Body of pancreas (tissue), 4 donors: ENCODE data around the gene ADGRB2. TPM values are rescaled to one million over a fixed set of nuclear protein-coding genes. Genes with fewer than 3 reads are reported as not detected.

Source experiments
- ATAC-seq: fragments of 150-250 bp; one replicate; pipeline ENCODE4 v1.9.1; 2016
- DNase-seq, 4 donors: peaks; one replicate each; pipeline ENCODE4 v3.0.0-alpha.2; 2019
- H3K27ac ChIP-seq, 4 donors: fragments of 200-600 bp; sonication (generic); 1 replicate in 3 of 4; 2 replicates in 1 of 4; pipeline versions ENCODE4 v1.5.1 to v1.6.1; 2016 to 2019; ENCODE audit warnings: mild to moderate bottlenecking in 1 of 4, mixed read lengths in 1 of 4, moderate library complexity in 1 of 4
- H3K27me3 ChIP-seq, 2 donors: fragments of 200-600 bp; sonication (generic); one replicate each; pipeline ENCODE4 v1.6.0; 2016; ENCODE audit warnings: mild to moderate bottlenecking in 1 of 2
- H3K36me3 ChIP-seq, 2 donors: fragments of 200-600 bp; sonication (generic); replicated peaks in 1 of 2; 2 replicates each; pipeline ENCODE4 v1.5.1; 2016; ENCODE audit warnings: low read depth in 2 of 2; ENCODE audit not compliant: insufficient read depth in 1 of 2
- H3K4me1 ChIP-seq: fragments of 200-600 bp; sonication (generic); one replicate; pipeline ENCODE4 v1.6.0; 2016
- H3K4me3 ChIP-seq, 2 donors: fragments of 200-600 bp; sonication (generic); 1 replicate in 1 of 2; 2 replicates in 1 of 2; pipeline ENCODE4 v1.5.1; 2016 to 2019
- H3K9me3 ChIP-seq, 3 donors: fragments of 200-600 bp; sonication (generic); 1 replicate in 2 of 3; 2 replicates in 1 of 3; pipeline ENCODE4 v1.5.1; 2016
- POLR2A ChIP-seq, 3 donors: fragments of 450-650 bp; IDR thresholded peaks; one replicate each; pipeline ENCODE4 v1.6.1; 2016; ENCODE audit warnings: antibody characterized with exemption in 3 of 3, mild to moderate bottlenecking in 2 of 3
- WGBS, 2 donors: methylation state at CpG; one replicate each; pipeline ENCODE4 v1.1.5; 2017; 5-methylcytosine and 5-hydroxymethylcytosine counted together
- intact Hi-C: fragments of 100-400 bp; cut with DNase I; formaldehyde crosslinking; loops from one replicate; pipeline ENCODE4 v1.15.1; 2023
- total RNA-seq, 2 donors: library from RNA; depleted of rRNA; stranded (reverse); fragments of >200 nt; gene quantifications; one replicate each; pipeline ENCODE4 v1.1.0, GENCODE V29; 2016
- TF ChIP-seq, protein P1 (sequence below), 7 experiments: fragments of 450-650 bp in 4 of 7; fragments of 200-600 bp in 3 of 7; sonication (generic) in 3 of 7; IDR thresholded peaks; one replicate each; pipeline ENCODE4 v1.5.1; 2016 to 2019; ENCODE audit warnings: antibody characterized with exemption in 7 of 7

ADGRB2 gene
- total RNA-seq, 2 donors from 2014 or later: 0.26 to 3.0 TPM

DNA sequence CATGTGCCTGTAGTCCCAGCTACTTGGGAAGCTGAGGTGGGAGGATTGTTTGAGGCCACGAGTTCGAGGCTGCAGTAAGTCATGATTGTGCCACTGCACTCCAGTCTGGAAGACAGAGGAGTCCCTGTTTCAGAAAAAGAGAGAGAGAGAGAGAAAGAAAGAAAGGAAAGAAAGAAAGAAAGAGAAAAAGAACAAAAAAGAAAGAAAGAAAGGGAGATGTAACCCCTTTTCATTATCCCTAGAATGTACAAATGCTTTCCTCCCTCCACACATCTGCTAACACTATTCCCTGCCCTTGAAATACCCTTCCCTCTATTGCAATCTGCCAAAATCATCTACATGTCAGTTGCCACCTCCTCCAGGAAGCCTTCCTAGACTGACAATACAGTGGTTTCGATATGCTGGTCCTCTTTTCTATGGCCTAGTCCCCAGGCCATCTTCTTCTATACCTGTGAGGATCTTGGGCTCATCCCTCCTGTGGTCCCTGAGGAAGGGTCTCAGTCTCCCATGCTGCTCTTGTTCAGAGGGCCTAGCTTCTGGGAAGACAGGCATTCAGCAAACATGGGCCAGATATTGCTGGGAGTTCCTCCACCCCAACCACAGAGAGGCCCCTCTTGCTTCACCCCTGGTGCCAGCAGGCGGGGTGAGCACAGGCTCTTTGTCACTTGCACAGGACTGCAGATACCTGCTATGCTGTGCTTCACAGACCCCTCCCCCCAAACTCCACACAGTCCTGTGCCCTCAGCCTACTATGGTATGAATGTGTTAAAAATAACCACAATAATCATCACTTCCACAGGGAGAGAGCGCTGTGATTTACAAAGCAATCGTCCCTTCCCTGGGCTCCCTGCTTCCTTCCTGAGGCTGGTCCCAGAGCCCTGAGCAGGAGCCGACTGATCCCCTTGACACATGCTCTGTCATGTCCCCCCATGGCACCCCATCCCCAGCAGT is 14.1 kb downstream of the ADGRB2 start:
- ATAC-seq (no peak), DNase-seq (no peak)
- Histone ChIP-seq H3K27me3 (no peaks in the 10 kb centered on the region), H3K27ac (no peak overlapping the region), H3K4me1 (peaks cover 11% of the 10 kb centered on the region), H3K9me3 (no peaks in the 10 kb centered on the region), H3K4me3 (no peak overlapping the region), H3K36me3 (no peaks in the 10 kb centered on the region)
- WGBS, 2 donors: 78 to 81% methylated on average over 7 of the region's 7 CpGs
- intact Hi-C loops: no loop called here
- TF ChIP-seq, protein P1, sequence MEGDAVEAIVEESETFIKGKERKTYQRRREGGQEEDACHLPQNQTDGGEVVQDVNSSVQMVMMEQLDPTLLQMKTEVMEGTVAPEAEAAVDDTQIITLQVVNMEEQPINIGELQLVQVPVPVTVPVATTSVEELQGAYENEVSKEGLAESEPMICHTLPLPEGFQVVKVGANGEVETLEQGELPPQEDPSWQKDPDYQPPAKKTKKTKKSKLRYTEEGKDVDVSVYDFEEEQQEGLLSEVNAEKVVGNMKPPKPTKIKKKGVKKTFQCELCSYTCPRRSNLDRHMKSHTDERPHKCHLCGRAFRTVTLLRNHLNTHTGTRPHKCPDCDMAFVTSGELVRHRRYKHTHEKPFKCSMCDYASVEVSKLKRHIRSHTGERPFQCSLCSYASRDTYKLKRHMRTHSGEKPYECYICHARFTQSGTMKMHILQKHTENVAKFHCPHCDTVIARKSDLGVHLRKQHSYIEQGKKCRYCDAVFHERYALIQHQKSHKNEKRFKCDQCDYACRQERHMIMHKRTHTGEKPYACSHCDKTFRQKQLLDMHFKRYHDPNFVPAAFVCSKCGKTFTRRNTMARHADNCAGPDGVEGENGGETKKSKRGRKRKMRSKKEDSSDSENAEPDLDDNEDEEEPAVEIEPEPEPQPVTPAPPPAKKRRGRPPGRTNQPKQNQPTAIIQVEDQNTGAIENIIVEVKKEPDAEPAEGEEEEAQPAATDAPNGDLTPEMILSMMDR (IDR thresholded peaks at IDR 0.05): no peak
- no peak for TF ChIP-seq POLR2A (IDR thresholded peaks at IDR 0.05)

DNA sequence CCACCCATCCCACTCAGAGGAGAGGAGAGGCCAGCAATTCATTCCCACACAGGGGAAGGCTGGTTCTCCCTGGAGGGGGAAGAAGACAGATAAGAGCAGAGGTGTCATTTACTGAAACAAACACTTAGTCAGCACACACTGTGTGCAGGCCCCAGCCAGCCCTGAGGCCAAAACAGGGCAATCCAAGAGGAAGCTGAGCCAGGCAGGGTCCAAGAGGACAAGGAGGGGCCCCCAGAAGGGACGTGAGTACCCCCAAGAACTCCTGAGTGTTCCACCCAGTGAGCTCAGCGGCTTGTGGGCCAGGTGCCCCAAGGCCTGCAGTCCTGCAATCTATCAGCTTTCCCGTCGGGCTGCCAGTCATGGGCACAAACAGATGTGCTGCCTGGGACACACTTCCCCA is 15.8 kb downstream of the ADGRB2 start:
- Histone ChIP-seq H3K4me3 (no peak overlapping the region), H3K27me3 (no peaks in the 10 kb centered on the region), H3K27ac (no peak overlapping the region), H3K9me3 (no peaks in the 10 kb centered on the region), H3K36me3 (no peaks in the 10 kb centered on the region), H3K4me1 (peaks cover 2% of the 10 kb centered on the region)
- intact Hi-C loops: no loop called here
- TF ChIP-seq, protein P1 (IDR thresholded peaks at IDR 0.05): no peak
- no peak for TF ChIP-seq POLR2A (IDR thresholded peaks at IDR 0.05)
- DNase-seq (no peak), ATAC-seq (no peak)
- WGBS, 2 donors: 51 to 64% methylated on average over 4 of the region's 4 CpGs

DNA sequence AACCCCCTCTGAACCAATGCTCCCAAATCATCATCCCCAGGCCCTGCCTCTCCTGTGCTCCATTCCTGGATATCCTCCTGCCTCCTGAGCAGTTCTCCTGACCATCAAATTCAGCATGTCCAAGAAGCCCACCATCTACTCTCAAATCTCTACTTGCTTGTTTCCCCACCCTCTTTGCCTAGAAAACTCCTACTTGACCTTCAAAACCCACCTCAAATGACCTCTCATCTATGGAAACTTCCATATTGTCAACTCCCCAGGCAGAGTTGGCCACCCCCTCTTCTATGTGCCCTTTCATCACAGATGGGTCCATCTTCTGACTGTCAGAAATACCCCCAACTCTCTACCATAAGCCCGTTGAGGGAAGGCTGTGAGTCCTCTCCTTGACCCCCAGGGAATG is 16.8 kb downstream of the ADGRB2 start:
- ATAC-seq (no peak), DNase-seq (no peak)
- Histone ChIP-seq H3K4me1 (no peaks in the 10 kb centered on the region), H3K4me3 (no peak overlapping the region), H3K9me3 (no peaks in the 10 kb centered on the region), H3K27ac (no peak overlapping the region), H3K36me3 (no peaks in the 10 kb centered on the region), H3K27me3 (no peaks in the 10 kb centered on the region)
- TF ChIP-seq, protein P1 (IDR thresholded peaks at IDR 0.05): no peak
- no peak for TF ChIP-seq POLR2A (IDR thresholded peaks at IDR 0.05)
- 58 to 100% methylated on average over 1 of the region's 1 CpG for WGBS, 2 donors
- intact Hi-C loops: no loop called here

DNA sequence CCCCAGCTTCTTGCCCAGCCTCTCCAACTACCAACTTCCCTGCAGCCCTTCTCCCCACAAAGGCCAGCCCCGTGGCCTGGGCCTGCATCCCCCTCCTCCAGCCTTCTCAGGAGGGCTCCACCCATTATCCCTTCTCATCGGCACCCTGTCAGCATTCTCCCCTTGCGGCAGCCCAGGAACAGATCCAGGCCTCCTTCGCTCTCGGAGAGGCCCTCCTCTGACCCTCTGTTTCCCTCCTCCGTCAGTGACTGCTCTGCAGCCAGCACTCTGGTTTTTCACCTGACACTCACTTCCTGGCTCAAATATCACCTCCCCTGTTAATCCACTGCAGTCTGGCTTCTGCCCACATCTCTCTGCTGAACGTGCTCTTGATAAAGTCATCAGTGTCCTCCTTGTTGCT is 17.5 kb downstream of the ADGRB2 start:
- Histone ChIP-seq H3K4me3 (no peak overlapping the region), H3K36me3 (no peaks in the 10 kb centered on the region), H3K27ac (no peak overlapping the region), H3K27me3 (no peaks in the 10 kb centered on the region), H3K4me1 (no peaks in the 10 kb centered on the region), H3K9me3 (no peaks in the 10 kb centered on the region)
- intact Hi-C loops: no loop called here
- 57 to 81% methylated on average over 7 of the region's 7 CpGs for WGBS, 2 donors
- ATAC-seq: no peak
- DNase-seq: no peak
- TF ChIP-seq POLR2A (IDR thresholded peaks at IDR 0.05): no peak
- TF ChIP-seq, protein P1 (IDR thresholded peaks at IDR 0.05): no peak
